ENCODE measurements around the gene TMEM52B. TPM values are rescaled to one million over a fixed set of nuclear protein-coding genes. Genes with fewer than 3 reads are reported as not detected.

TMEM52B gene
- total RNA-seq, result not detected in 2 replicates
- long read RNA-seq, result 0 reads

GRCh38 chr12:10178821-10179220 lies at the start of gene TMEM52B:
Gene TMEM52B, plus strand, starts transcription at chr12:10179032. Its CDS starts 543 bp downstream, at chr12:10179575.
- Mint-ChIP-seq H3K36me3 (ENCODE audit: insufficient read depth) (no peaks in the 10 kb centered on the region), H3K9me3 (ENCODE audit: low read depth) (no peaks in the 10 kb centered on the region), H3K4me3 (ENCODE audit: low read depth) (no peak within 1 kb of the TSS), H3K27me3 (peaks cover 9% of the 10 kb centered on the region), H3K4me1 (ENCODE audit: low read depth) (peaks cover 9% of the 10 kb centered on the region), H3K27ac (no peak within 1 kb of the TSS)
- no peak for DNase-seq (ENCODE audit: low spot score, unreplicated experiment)
- TF ChIP-seq CTCF (IDR thresholded peaks at IDR 0.05; ENCODE audit: unreplicated experiment), result no peak

- Mint-ChIP-seq H3K9me3 (ENCODE audit: low read depth) (no peaks in the 10 kb centered on the region), H3K4me3 (ENCODE audit: low read depth) (no peak within 1 kb of the TSS), H3K4me1 (ENCODE audit: low read depth) (no peaks in the 10 kb centered on the region), H3K36me3 (ENCODE audit: insufficient read depth) (no peaks in the 10 kb centered on the region), H3K27ac (no peak within 1 kb of the TSS), H3K27me3 (peaks cover 4% of the 10 kb centered on the region)
- DNase-seq (ENCODE audit: low spot score, unreplicated experiment), result no peak
- no peak for TF ChIP-seq CTCF (IDR thresholded peaks at IDR 0.05; ENCODE audit: unreplicated experiment)
Measured at GRCh38 chr12:10130042-10130441, 48.8 kb upstream of the TMEM52B start, which contains the start of gene CLEC7A. Gene CLEC7A, minus strand, starts transcription at chr12:10130199. Its CDS starts 117 bp downstream, at chr12:10130082.

- H3K9me3 Mint-ChIP-seq (ENCODE audit: low read depth), result no peaks in the 10 kb centered on the region
- TF ChIP-seq CTCF (IDR thresholded peaks at IDR 0.05; ENCODE audit: unreplicated experiment), result no peak
- no peak overlapping the region for H3K4me3 Mint-ChIP-seq (ENCODE audit: low read depth)
- no peak overlapping the region for H3K27ac Mint-ChIP-seq
- H3K36me3 Mint-ChIP-seq (ENCODE audit: insufficient read depth), result no peaks in the 10 kb centered on the region
- H3K27me3 Mint-ChIP-seq, result peaks cover 4% of the 10 kb centered on the region
- DNase-seq (ENCODE audit: low spot score, unreplicated experiment), result no peak
- no peaks in the 10 kb centered on the region for H3K4me1 Mint-ChIP-seq (ENCODE audit: low read depth)
Measured at GRCh38 chr12:10131111-10131690, 47.6 kb upstream of the TMEM52B start.

- no peak for DNase-seq (ENCODE audit: low spot score, unreplicated experiment)
- Mint-ChIP-seq H3K9me3 (ENCODE audit: low read depth) (no peaks in the 10 kb centered on the region), H3K4me3 (ENCODE audit: low read depth) (no peak overlapping the region), H3K36me3 (ENCODE audit: insufficient read depth) (no peaks in the 10 kb centered on the region), H3K4me1 (ENCODE audit: low read depth) (no peaks in the 10 kb centered on the region), H3K27ac (no peak overlapping the region), H3K27me3 (peaks cover 4% of the 10 kb centered on the region)
- TF ChIP-seq CTCF (IDR thresholded peaks at IDR 0.05; ENCODE audit: unreplicated experiment), result no peak
Measured at GRCh38 chr12:10132850-10133370, 45.9 kb upstream of the TMEM52B start.

GRCh38 chr12:10135126-10135525 lies 43.7 kb upstream of the TMEM52B start:
- Mint-ChIP-seq H3K27ac (no peak overlapping the region), H3K4me1 (ENCODE audit: low read depth) (no peaks in the 10 kb centered on the region), H3K27me3 (peaks cover 4% of the 10 kb centered on the region), H3K9me3 (ENCODE audit: low read depth) (no peaks in the 10 kb centered on the region), H3K4me3 (ENCODE audit: low read depth) (no peak overlapping the region), H3K36me3 (ENCODE audit: insufficient read depth) (no peaks in the 10 kb centered on the region)
- no peak for DNase-seq (ENCODE audit: low spot score, unreplicated experiment)
- no peak for TF ChIP-seq CTCF (IDR thresholded peaks at IDR 0.05; ENCODE audit: unreplicated experiment)

All from progenitor cell of endocrine pancreas (in vitro differentiated cells).